ENCODE data around the gene SLC6A18.

The SLC6A18 gene

GRCh38 chr5:1181451-1182359 is 43.5 kb upstream of the SLC6A18 start (continued):
- TF ChIP-seq ZNF10 (tag by site-specific recombination; IDR thresholded peaks at IDR 0.05) (no peak), ZNF341 (tag by site-specific recombination; IDR thresholded peaks at IDR 0.05; ENCODE audit: low read depth) (no peak), ZNF302 (tag by site-specific recombination; IDR thresholded peaks at IDR 0.05; ENCODE audit: low read depth) (no peak), ZNF785 (tag by site-specific recombination; IDR thresholded peaks at IDR 0.05) (no peak), GLI2 (tag by site-specific recombination; IDR thresholded peaks at IDR 0.05; ENCODE audit: borderline replicate concordance, low read depth) (no peak), OVOL3 (tag by site-specific recombination; IDR thresholded peaks at IDR 0.05) (no peak)

- Histone ChIP-seq H3K36me3 (ENCODE audit: control insufficient read depth in 2 of 2, insufficient read depth in 1 of 2, low read length in 2 of 2) (no peaks in the 10 kb centered on the region), H3K27ac (ENCODE audit: extremely low read depth, low read depth, low read length) (no peak overlapping the region), H3K9me3 (ENCODE audit: control insufficient read depth, insufficient read depth, low read depth, low read length) (no peaks in the 10 kb centered on the region), H3K4me1 (ENCODE audit: control insufficient read depth, insufficient read depth, low read length) (no peaks in the 10 kb centered on the region), H3K4me3 (ENCODE audit: low read depth, low read length) (no peak overlapping the region)
- CTCF ChIA-PET, result interaction anchor here (0.6 to 4.2 kb wide), 3 partner anchors 8 to 412 kb away, joined by 3 to 42 read pairs (median 3); no protein-coding TSS in a partner anchor
- POLR2A ChIA-PET, result no interaction called here
- TF ChIP-seq ZNF214 (tag by site-specific recombination; IDR thresholded peaks at IDR 0.05; ENCODE audit: borderline replicate concordance) (no peak), ZSCAN23 (tag by site-specific recombination; IDR thresholded peaks at IDR 0.05) (no peak), ZBTB7A (tag by site-specific recombination; IDR thresholded peaks at IDR 0.05; ENCODE audit: low read depth) (no peak), ZNF600 (tag by site-specific recombination; IDR thresholded peaks at IDR 0.05) (no peak), ZNF248 (tag by site-specific recombination; IDR thresholded peaks at IDR 0.05) (no peak), HOXA7 (CRISPR knock-in tag; IDR thresholded peaks at IDR 0.05; ENCODE audit: borderline replicate concordance) (no peak), MYNN (tag by site-specific recombination; IDR thresholded peaks at IDR 0.05; ENCODE audit: borderline replicate concordance) (no peak), PRDM2 (tag by site-specific recombination; IDR thresholded peaks at IDR 0.05; ENCODE audit: borderline replicate concordance) (no peak), ZNF140 (tag by site-specific recombination; IDR thresholded peaks at IDR 0.05) (no peak), ZNF513 (tag by site-specific recombination; IDR thresholded peaks at IDR 0.05) (no peak), PRDM4 (tag by site-specific recombination; IDR thresholded peaks at IDR 0.05) (no peak), ZNF280D (tag by site-specific recombination; IDR thresholded peaks at IDR 0.05) (no peak), ZNF174 (tag by site-specific recombination; IDR thresholded peaks at IDR 0.05) (no peak), ZNF529 (tag by site-specific recombination; IDR thresholded peaks at IDR 0.05; ENCODE audit: insufficient replicate concordance) (no peak), ZNF266 (tag by site-specific recombination; IDR thresholded peaks at IDR 0.05; ENCODE audit: low read depth) (no peak)
Observed at GRCh38 chr5:1182360-1182632, 42.9 kb upstream of the SLC6A18 start.
